DND-41 (cell line): ENCODE measurements around the gene ARHGEF7.

ENCODE experiments used
- ATAC-seq: fragments of 200-7000 bp; cut with Tn5 transposase; 3 replicates; pipeline ENCODE4 v1.9.1; 2021; ENCODE audit warnings: low read depth; ENCODE audit not compliant: insufficient read depth
- DNase-seq: peaks from one replicate; pipeline ENCODE4 v3.0.0-alpha.2; 2020
- H2AFZ ChIP-seq: 2 replicates; pipeline ENCODE4 v1.6.0; 2012; ENCODE audit warnings: low read depth, low read length
- H3K27ac ChIP-seq: 2 replicates; pipeline ENCODE4 v1.5.1; 2012; ENCODE audit warnings: low read length, inconsistent platforms
- H3K27me3 ChIP-seq: fragments of 200-600 bp; sonication (generic); 2 replicates; pipeline ENCODE4 v1.6.0; 2012; ENCODE audit warnings: low read length, mild to moderate bottlenecking, inconsistent platforms; ENCODE audit not compliant: insufficient read depth, poor library complexity
- H3K36me3 ChIP-seq: 2 replicates; pipeline ENCODE4 v1.5.1; 2012; ENCODE audit warnings: low read length, inconsistent platforms; ENCODE audit not compliant: insufficient read depth
- H3K4me1 ChIP-seq: 2 replicates; pipeline ENCODE4 v1.5.1; 2012; ENCODE audit warnings: mild to moderate bottlenecking, low read length; ENCODE audit not compliant: insufficient read depth
- H3K4me2 ChIP-seq: 2 replicates; pipeline ENCODE4 v1.6.0; 2012; ENCODE audit warnings: mild to moderate bottlenecking, moderate library complexity, low read length, inconsistent platforms; ENCODE audit not compliant: insufficient read depth
- H3K4me3 ChIP-seq, 2 experiments: fragments of 200-600 bp in 1 of 2; shearing (Covaris generic) in 1 of 2; 2 replicates each; pipeline ENCODE4 v1.5.1; 2012 to 2016; ENCODE audit warnings: inconsistent platforms in 2 of 2, low read length in 2 of 2, mild to moderate bottlenecking in 2 of 2, low read depth in 1 of 2, moderate library complexity in 1 of 2
- H3K79me2 ChIP-seq: 2 replicates; pipeline ENCODE4 v1.6.0; 2012; ENCODE audit warnings: low read length, inconsistent platforms; ENCODE audit not compliant: insufficient read depth
- H3K9ac ChIP-seq: 2 replicates; pipeline ENCODE4 v1.6.0; 2012; ENCODE audit warnings: low read depth, mild to moderate bottlenecking, inconsistent platforms, low read length, moderate library complexity
- H3K9me3 ChIP-seq: 2 replicates; pipeline ENCODE4 v1.5.1; 2012; ENCODE audit warnings: low read length, moderate library complexity, mild to moderate bottlenecking, inconsistent platforms; ENCODE audit not compliant: insufficient read depth, severe bottlenecking
- H4K20me1 ChIP-seq: 2 replicates; pipeline ENCODE4 v1.6.0; 2012; ENCODE audit warnings: low read length; ENCODE audit not compliant: insufficient read depth
- CTCF ChIP-seq: IDR thresholded peaks from 2 replicates; pipeline ENCODE4 v1.5.1; 2012; ENCODE audit warnings: borderline replicate concordance, low read length, moderate library complexity, mild to moderate bottlenecking; ENCODE audit not compliant: poor library complexity, severe bottlenecking; ENCODE audit errors: extremely low read depth
- EZH2 ChIP-seq: IDR thresholded peaks from 3 replicates; pipeline ENCODE4 v1.6.1; 2012; ENCODE audit warnings: borderline replicate concordance, low read depth, mild to moderate bottlenecking, moderate library complexity, low read length, inconsistent platforms; ENCODE audit not compliant: severe bottlenecking

Gene ARHGEF7

DNA sequence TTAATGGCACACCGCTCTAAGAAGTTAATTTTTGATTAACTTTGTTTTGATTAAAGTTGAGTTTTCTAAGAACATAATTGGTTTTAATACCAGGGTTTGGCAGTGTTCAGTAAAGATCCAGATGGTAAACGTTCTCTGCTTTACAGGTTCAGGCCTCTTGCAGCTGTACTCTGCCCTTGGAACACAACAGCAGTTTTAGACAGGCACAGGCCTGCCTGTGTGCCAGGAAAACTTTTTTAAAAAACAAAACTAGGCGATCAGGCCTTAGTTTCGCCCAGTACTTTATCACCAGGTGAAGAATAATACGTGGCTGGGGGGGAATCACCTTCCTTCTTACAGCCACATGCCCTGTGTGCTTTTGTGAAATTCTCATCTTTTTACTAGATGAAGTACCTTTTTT is 167.3 kb downstream of the ARHGEF7 start:
- Histone ChIP-seq H3K4me1 (no peaks in the 10 kb centered on the region), H3K9ac (no peak overlapping the region), H4K20me1 (peaks cover 49% of the 10 kb centered on the region), H3K4me2 (no peak overlapping the region), H3K27me3 (no peaks in the 10 kb centered on the region), H3K79me2 (peaks cover 19% of the 10 kb centered on the region), H3K4me3 (no peak overlapping the region), H2AFZ (no peak overlapping the region), H3K36me3 (peaks cover 98% of the 10 kb centered on the region), H3K27ac (no peak overlapping the region), H3K9me3 (no peaks in the 10 kb centered on the region)
- TF ChIP-seq CTCF, result no peak
- no peak for TF ChIP-seq EZH2
- ATAC-seq, result no peak
- no peak for DNase-seq

- Histone ChIP-seq H3K79me2 (peaks cover 16% of the 10 kb centered on the region), H3K27ac (no peak overlapping the region), H3K4me3 (no peak overlapping the region), H4K20me1 (peaks cover 44% of the 10 kb centered on the region), H3K9ac (no peak overlapping the region), H3K4me1 (no peaks in the 10 kb centered on the region), H2AFZ (no peak overlapping the region), H3K4me2 (no peak overlapping the region), H3K27me3 (no peaks in the 10 kb centered on the region), H3K9me3 (no peaks in the 10 kb centered on the region), H3K36me3 (peaks cover 97% of the 10 kb centered on the region)
- DNase-seq, result no peak
- ATAC-seq, result no peak
- no peak for TF ChIP-seq CTCF
- TF ChIP-seq EZH2, result no peak
Observed at GRCh38 chr13:111282997-111283396, 167.9 kb downstream of the ARHGEF7 start.

- Histone ChIP-seq H3K27ac (no peak overlapping the region), H3K4me1 (no peaks in the 10 kb centered on the region), H3K36me3 (peaks cover 97% of the 10 kb centered on the region)
Observed at GRCh38 chr13:111283457-111283856, 168.3 kb downstream of the ARHGEF7 start.

More at GRCh38 chr13:111283457-111283856, 168.3 kb downstream of the ARHGEF7 start:
- Histone ChIP-seq H3K9me3 (no peaks in the 10 kb centered on the region), H3K4me2 (no peak overlapping the region), H3K27me3 (no peaks in the 10 kb centered on the region), H2AFZ (no peak overlapping the region), H4K20me1 (peaks cover 39% of the 10 kb centered on the region), H3K79me2 (peaks cover 11% of the 10 kb centered on the region), H3K4me3 (no peak overlapping the region), H3K9ac (no peak overlapping the region)
- no peak for DNase-seq
- ATAC-seq, result no peak
- TF ChIP-seq CTCF, result no peak
- no peak for TF ChIP-seq EZH2
